ENCODE measurements around the gene SORCS2.

GRCh38 chr4:7366954-7367353, 174.6 kb downstream of the SORCS2 start:
- TF ChIP-seq GATA3 (IDR thresholded peaks at IDR 0.05; ENCODE audit: low read depth, low read length), result no peak
- TF ChIP-seq GATA2 (IDR thresholded peaks at IDR 0.05; ENCODE audit: low read depth, low read length), result no peak

Measured in SH-SY5Y (cell line).